Upper lobe of right lung (tissue), 1 donor: ENCODE measurements around the gene KCNJ13. TPM values are rescaled to one million over a fixed set of nuclear protein-coding genes. Genes with fewer than 3 reads are reported as not detected.
"Not testable (repeated sequence)": the region's sequence is repeated elsewhere in the genome, so short reads cannot be mapped to it uniquely, and the experiment has no call there.

Experiments
- ATAC-seq: fragments of 200-7000 bp; cut with Tn5 transposase; one replicate; pipeline ENCODE4 v1.9.1; 2020; ENCODE audit warnings: mild to moderate bottlenecking, moderate library complexity
- DNase-seq: peaks from one replicate; pipeline ENCODE4 v3.0.0-alpha.2; 2020
- H3K27ac ChIP-seq: fragments of 200-600 bp; one replicate; pipeline ENCODE4 v1.8.0; 2022
- H3K27me3 ChIP-seq: fragments of 200-600 bp; one replicate; pipeline ENCODE4 v1.8.0; 2022; ENCODE audit warnings: mild to moderate bottlenecking
- H3K36me3 ChIP-seq: fragments of 200-600 bp; one replicate; pipeline ENCODE4 v1.8.0; 2022
- H3K4me1 ChIP-seq: fragments of 200-600 bp; one replicate; pipeline ENCODE4 v1.8.0; 2022
- H3K4me3 ChIP-seq: fragments of 200-600 bp; one replicate; pipeline ENCODE4 v1.8.0; 2022; ENCODE audit warnings: mild to moderate bottlenecking
- H3K9me3 ChIP-seq: fragments of 200-600 bp; one replicate; pipeline ENCODE4 v1.8.0; 2022
- intact Hi-C: fragments of 100-400 bp; cut with DNase I; formaldehyde crosslinking; loops from one replicate; pipeline ENCODE4 v1.11.0; 2022
- total RNA-seq: library from RNA; stranded (reverse); fragmentation: NEBNext Ultra II Directional; extraction: Animal tissue kit (Norgen Biotek cat#: 25700); gene quantifications from one replicate; pipeline ENCODE4 v1.2.1, GENCODE V29; 2021
- TF ChIP-seq, protein P1 (sequence below): fragments of 200-600 bp; IDR thresholded peaks from one replicate; pipeline ENCODE4 v1.8.0; 2022; ENCODE audit warnings: antibody characterized with exemption
- donor health status: DM: no; HTN: yes; CAD: no; lungs with severe emphysema.

KCNJ13 gene
- total RNA-seq, 1 donor from 2014 or later = not detected

DNA sequence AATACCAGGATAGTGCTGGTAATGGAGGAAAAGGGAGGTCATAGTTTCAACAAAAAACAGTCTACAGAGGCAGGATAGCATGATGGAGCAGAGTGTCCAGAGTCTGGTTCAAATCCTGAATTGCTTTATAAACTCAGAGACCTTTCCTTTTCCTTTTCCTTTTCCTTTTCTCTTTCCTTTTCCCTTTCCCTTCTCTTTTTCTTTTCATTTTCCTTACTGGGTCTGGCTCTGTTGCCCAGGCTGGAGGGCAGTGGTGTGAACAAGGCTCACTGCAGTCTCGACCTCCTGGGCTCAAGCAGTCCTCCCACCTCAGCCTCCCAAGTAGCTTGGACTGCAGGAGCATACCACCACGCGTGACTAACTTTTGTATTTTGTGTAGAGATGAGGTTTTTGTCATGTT, 47.6 kb downstream of the KCNJ13 start:
- TF ChIP-seq, protein P1, sequence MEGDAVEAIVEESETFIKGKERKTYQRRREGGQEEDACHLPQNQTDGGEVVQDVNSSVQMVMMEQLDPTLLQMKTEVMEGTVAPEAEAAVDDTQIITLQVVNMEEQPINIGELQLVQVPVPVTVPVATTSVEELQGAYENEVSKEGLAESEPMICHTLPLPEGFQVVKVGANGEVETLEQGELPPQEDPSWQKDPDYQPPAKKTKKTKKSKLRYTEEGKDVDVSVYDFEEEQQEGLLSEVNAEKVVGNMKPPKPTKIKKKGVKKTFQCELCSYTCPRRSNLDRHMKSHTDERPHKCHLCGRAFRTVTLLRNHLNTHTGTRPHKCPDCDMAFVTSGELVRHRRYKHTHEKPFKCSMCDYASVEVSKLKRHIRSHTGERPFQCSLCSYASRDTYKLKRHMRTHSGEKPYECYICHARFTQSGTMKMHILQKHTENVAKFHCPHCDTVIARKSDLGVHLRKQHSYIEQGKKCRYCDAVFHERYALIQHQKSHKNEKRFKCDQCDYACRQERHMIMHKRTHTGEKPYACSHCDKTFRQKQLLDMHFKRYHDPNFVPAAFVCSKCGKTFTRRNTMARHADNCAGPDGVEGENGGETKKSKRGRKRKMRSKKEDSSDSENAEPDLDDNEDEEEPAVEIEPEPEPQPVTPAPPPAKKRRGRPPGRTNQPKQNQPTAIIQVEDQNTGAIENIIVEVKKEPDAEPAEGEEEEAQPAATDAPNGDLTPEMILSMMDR = no peak
- Histone ChIP-seq H3K27me3 (no peaks in the 10 kb centered on the region), H3K27ac (no peak overlapping the region), H3K4me3 (no peak overlapping the region), H3K9me3 (no peaks in the 10 kb centered on the region), H3K4me1 (no peaks in the 10 kb centered on the region), H3K36me3 (peaks cover 44% of the 10 kb centered on the region)
- no peak for DNase-seq
- no peak for ATAC-seq
- intact Hi-C loops = no loop called here

DNA sequence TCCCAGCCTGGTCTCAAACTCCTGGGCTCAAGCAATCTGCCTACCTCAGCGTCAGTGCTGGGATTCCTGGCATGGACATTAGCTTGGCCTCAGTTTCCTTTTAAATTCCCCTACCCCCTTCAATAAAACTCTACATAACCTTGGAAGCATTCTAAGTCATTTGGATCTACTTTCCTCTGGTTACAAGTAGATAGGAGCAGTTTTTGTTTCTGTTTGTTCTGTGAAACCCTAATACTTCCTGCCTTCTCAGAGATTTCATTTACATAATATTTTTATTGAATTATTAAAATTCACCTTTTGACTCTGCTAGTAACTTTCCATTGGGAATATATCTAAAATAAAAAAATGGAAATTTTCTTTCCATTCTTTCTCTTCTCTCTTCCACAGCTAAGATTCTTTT, 53.3 kb downstream of the KCNJ13 start:
- intact Hi-C loops = no loop called here
- peaks cover 41% of the 10 kb centered on the region for H3K36me3 ChIP-seq
- TF ChIP-seq, protein P1 = no peak
- no peaks in the 10 kb centered on the region for H3K9me3 ChIP-seq
- peaks cover 7% of the 10 kb centered on the region for H3K4me1 ChIP-seq
- no peak overlapping the region for H3K4me3 ChIP-seq
- ATAC-seq (no peak), DNase-seq (no peak)
- no peak overlapping the region for H3K27ac ChIP-seq
- no peaks in the 10 kb centered on the region for H3K27me3 ChIP-seq

DNA sequence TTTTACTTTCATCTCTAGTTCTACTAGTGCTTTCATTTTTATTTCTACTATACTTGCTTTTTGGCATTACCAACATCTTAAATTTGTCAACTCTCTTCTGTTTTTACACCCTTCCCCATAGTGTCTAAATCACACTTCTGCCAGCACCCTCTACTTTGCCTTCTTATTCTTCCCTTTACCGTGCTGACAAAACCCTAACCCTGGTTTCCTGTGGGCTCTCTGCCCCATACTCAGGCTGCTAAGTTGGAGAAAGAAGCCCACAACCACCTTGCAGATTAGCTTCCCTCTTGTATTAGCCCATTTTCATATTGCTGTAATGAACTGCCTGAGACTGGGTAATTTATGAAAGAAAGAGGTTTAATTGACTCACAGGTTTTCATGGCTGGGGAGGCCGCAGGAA, 54.5 kb downstream of the KCNJ13 start:
- Histone ChIP-seq H3K27ac (no peak overlapping the region), H3K4me3 (no peak overlapping the region), H3K36me3 (peaks cover 46% of the 10 kb centered on the region), H3K9me3 (no peaks in the 10 kb centered on the region), H3K27me3 (no peaks in the 10 kb centered on the region), H3K4me1 (peaks cover 7% of the 10 kb centered on the region)
- DNase-seq (no peak), ATAC-seq (no peak)
- TF ChIP-seq, protein P1 = no peak
- intact Hi-C loops = no loop called here

DNA sequence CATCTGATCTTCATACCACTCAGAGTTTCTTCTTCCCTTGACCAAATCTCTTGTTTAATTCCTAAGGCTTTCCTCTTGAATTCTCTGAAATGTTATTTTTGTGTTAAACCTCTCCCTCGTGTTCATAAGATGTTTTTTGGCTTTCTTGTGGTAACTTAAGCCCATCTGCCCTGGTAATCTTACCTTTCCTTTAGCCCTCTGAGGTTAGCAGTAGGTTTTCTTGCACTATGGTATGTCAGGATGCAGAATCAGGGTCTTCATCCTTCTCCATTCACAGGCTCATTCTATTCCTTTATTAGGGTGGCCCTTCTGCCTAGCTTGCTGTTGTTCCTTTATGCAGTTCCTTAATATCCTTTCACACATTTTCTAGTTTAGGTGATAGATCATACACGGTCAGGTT, 55.1 kb downstream of the KCNJ13 start:
- H3K9me3 ChIP-seq = no peaks in the 10 kb centered on the region
- H3K36me3 ChIP-seq = peaks cover 47% of the 10 kb centered on the region
- TF ChIP-seq, protein P1 = no peak

DNA sequence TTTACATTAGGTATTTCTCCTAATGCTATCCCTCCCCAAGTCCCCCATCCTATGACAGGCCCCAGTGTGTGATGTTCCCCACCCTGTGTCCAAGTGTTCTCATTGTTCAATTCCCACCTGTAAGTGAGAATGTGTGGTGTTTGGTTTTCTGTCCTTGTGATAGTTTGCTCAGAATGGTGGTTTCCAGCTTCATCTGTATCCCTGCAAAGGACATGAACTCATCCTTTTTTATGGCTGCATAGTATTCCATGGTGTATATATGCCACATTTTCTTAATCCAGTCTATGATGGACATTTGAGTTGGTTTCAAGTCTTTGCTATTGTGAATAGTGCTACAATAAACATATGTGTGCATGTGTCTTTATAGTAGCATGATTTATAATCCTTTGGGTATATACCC, 56.3 kb downstream of the KCNJ13 start:
- not testable (repeated sequence) for H3K27me3 ChIP-seq, DNase-seq, H3K9me3 ChIP-seq

More for the DNA sequence above, 55.1 kb downstream of the KCNJ13 start:
- H3K27ac ChIP-seq = no peak overlapping the region
- peaks cover 7% of the 10 kb centered on the region for H3K4me1 ChIP-seq
- ATAC-seq = no peak
- DNase-seq = no peak
- intact Hi-C loops = no loop called here
- H3K4me3 ChIP-seq = no peak overlapping the region
- no peaks in the 10 kb centered on the region for H3K27me3 ChIP-seq

More for the DNA sequence above, 56.3 kb downstream of the KCNJ13 start:
- intact Hi-C loops, ATAC-seq, H3K27ac ChIP-seq, H3K4me3 ChIP-seq, H3K4me1 ChIP-seq: not testable (repeated sequence)
- H3K36me3 ChIP-seq = peaks cover 35% of the 10 kb centered on the region

Other genes with a start within 250 kb of the KCNJ13 start
- not detected for gene CHRNG, start 236.9 kb downstream of the KCNJ13 start, total RNA-seq
- gene TIGD1, start 226.0 kb downstream of the KCNJ13 start, total RNA-seq = 3.9 TPM
- 68.0 TPM for gene EIF4E2, start 225.9 kb downstream of the KCNJ13 start, total RNA-seq
- 10.7 TPM for gene EFHD1, start 143.0 kb downstream of the KCNJ13 start, total RNA-seq
- 70.5 TPM for gene GIGYF2, start 79.2 kb downstream of the KCNJ13 start, total RNA-seq
- 0.96 TPM for gene SNORC, start 93.7 kb upstream of the KCNJ13 start, total RNA-seq
- not detected for gene NGEF, start 236.7 kb upstream of the KCNJ13 start, total RNA-seq